Pancreas (tissue), 10 donors: Measurements from ENCODE around the gene ME1. TPM values are rescaled to one million over a fixed set of nuclear protein-coding genes. Genes with fewer than 3 reads are reported as not detected.
A peak's percentile ranks its signal among the peaks of the same experiment; 100 is the strongest.

Experiments
- ATAC-seq, 4 donors: fragments of 200-7000 bp; cut with Tn5 transposase; one replicate each; pipeline versions ENCODE4 v1.8.0 to v1.9.1; 2020; ENCODE audit warnings: mild to moderate bottlenecking in 4 of 4, moderate library complexity in 4 of 4
- DNase-seq, 6 donors: peaks; one replicate each; pipeline ENCODE4 v3.0.0-alpha.2; 2020
- FAIRE-seq: peaks from 2 replicates; lab custom pipeline; 2012; peaks lifted over from hg19 to GRCh38; lab: Jason Lieb, UNC
- H3K27ac ChIP-seq, 4 donors: fragments of 200-600 bp; sonication (generic); 1 replicate in 3 of 4; 2 replicates in 1 of 4; pipeline versions ENCODE4 v1.5.0 to v1.8.0; 2020
- H3K27me3 ChIP-seq, 4 donors: fragments of 200-600 bp; one replicate each; pipeline ENCODE4 v1.8.0; 2021
- H3K36me3 ChIP-seq, 3 donors: fragments of 200-600 bp; sonication (generic) in 1 of 3; one replicate each; pipeline versions ENCODE4 v1.5.0 to v1.8.0; 2020 to 2021
- H3K4me1 ChIP-seq, 3 donors: fragments of 200-600 bp; one replicate each; pipeline ENCODE4 v1.8.0; 2021
- H3K4me3 ChIP-seq, 4 donors: fragments of 200-600 bp; sonication (generic) in 2 of 4; one replicate each; pipeline versions ENCODE4 v1.5.0 to v1.8.0; 2020 to 2021
- H3K9me3 ChIP-seq, 4 donors: fragments of 200-600 bp; one replicate each; pipeline ENCODE4 v1.8.0; 2021
- WGBS, 2 donors: extraction: QIAGEN DNeasy Blood & Tissue Kit; methylation state at CpG; one replicate each; pipeline ENCODE4 v1.1.7; 2013; 5-methylcytosine and 5-hydroxymethylcytosine counted together
- intact Hi-C, 3 donors: fragments of 100-400 bp; cut with DNase I; formaldehyde crosslinking; loops; one replicate each; pipeline versions ENCODE4 v1.11.1 to v1.14.2; 2022
- polyA plus RNA-seq, 2 donors: library from polyadenylated mRNA; stranded (reverse); fragments of 200-250 nt; gene quantifications; one replicate each; pipeline ENCODE4 v1.2.3, GENCODE V29; 2013
- total RNA-seq, 6 donors: library from RNA; stranded (reverse); fragmentation: NEBNext Ultra II Directional in 4 of 6; extraction: Animal tissue kit (Norgen Biotek cat#: 25700) in 4 of 6; gene quantifications; one replicate each; pipeline versions ENCODE4 v1.2.1 to v1.2.4, GENCODE V29; 2021 to 2023
- TF ChIP-seq, protein P1 (sequence below), 4 donors: fragments of 200-600 bp; sonication (generic) in 3 of 4; IDR thresholded peaks; one replicate each; pipeline versions ENCODE4 v1.5.0 to v1.8.0; 2021; ENCODE audit warnings: antibody characterized with exemption in 4 of 4
- donor health status: healthy with polysubstance abuse.
- donor health status: DM: no; HTN: no; CAD: no; lungs with moderate emphysema.
- donor health status: DM: no; HTN: no; CAD: no.
- donor health status: control.
- donor health status: control.
- donor health status: Bipolar disorder and iron deficiency.
- donor health status: DM: yes; HTN: yes; CAD: no.
- donor health status: DM: no; HTN: no; CAD: no.
- donor health status: DM: no; HTN: no; CAD: no.
- donor health status: DM: yes; HTN: yes; CAD: no.

The ME1 gene
- total and polyA plus RNA-seq, 8 donors, result 1.5 to 4.6 (median 3.1) TPM

DNA sequence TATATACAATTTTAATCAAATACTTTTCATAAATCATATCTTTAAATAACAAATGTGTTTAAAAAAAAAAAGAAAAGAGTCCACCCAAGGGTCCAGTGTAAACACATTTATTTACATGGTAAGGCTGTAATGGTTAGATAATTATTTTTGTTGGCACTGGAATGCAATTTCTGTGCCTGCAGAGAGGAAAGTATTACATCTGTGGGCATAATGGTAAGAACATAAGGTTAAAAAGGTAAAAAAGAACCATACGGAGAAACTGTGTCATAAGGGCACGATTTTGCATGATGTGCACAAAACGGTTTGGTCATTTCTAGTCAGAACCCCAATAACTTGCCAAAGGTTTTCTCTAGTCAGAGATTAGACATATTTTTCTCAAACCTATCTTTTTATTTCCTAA is 183.4 kb downstream of the ME1 start:
- Histone ChIP-seq H3K4me3 (no peak overlapping the region), H3K36me3 (no peaks in the 10 kb centered on the region), H3K27me3 (no peaks in the 10 kb centered on the region), H3K9me3 (no peaks in the 10 kb centered on the region), H3K27ac (no peak overlapping the region), H3K4me1 (no peaks in the 10 kb centered on the region)
- DNase-seq, result no peak
- 49 to 70% methylated on average over 3 of the region's 3 CpGs for WGBS, 2 donors
- FAIRE-seq, result no peak
- TF ChIP-seq, protein P1, sequence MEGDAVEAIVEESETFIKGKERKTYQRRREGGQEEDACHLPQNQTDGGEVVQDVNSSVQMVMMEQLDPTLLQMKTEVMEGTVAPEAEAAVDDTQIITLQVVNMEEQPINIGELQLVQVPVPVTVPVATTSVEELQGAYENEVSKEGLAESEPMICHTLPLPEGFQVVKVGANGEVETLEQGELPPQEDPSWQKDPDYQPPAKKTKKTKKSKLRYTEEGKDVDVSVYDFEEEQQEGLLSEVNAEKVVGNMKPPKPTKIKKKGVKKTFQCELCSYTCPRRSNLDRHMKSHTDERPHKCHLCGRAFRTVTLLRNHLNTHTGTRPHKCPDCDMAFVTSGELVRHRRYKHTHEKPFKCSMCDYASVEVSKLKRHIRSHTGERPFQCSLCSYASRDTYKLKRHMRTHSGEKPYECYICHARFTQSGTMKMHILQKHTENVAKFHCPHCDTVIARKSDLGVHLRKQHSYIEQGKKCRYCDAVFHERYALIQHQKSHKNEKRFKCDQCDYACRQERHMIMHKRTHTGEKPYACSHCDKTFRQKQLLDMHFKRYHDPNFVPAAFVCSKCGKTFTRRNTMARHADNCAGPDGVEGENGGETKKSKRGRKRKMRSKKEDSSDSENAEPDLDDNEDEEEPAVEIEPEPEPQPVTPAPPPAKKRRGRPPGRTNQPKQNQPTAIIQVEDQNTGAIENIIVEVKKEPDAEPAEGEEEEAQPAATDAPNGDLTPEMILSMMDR (IDR thresholded peaks at IDR 0.05), result no peak
- no peak for ATAC-seq
- intact Hi-C loops, result no loop called here

DNA sequence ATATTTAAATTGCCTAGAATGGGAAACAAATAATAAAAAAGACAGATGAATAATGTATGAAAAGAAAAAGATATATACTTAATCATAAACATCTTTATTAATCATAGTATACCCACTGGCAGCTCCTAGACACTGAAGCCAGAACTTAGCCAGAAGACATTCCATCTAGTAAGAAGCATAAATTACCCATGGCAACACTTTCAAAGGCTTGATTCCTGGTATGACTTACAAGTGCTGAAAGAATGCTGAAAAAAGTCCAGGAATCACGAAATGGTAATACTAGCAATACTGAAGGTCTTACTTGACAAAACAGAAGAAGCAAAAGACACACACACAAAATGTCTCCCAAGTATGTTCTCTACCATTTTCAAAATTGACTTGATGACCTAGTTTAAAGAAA is 199.7 kb downstream of the ME1 start:
- Histone ChIP-seq H3K9me3 (no peaks in the 10 kb centered on the region), H3K27me3 (no peaks in the 10 kb centered on the region), H3K36me3 (no peaks in the 10 kb centered on the region), H3K27ac (no peak overlapping the region), H3K4me3 (no peak overlapping the region), H3K4me1 (no peaks in the 10 kb centered on the region)
- intact Hi-C loops, result no loop called here
- 77 to 81% methylated on average over 1 of the region's 1 CpG for WGBS, 2 donors
- TF ChIP-seq, protein P1 (IDR thresholded peaks at IDR 0.05), result no peak
- ATAC-seq, result no peak
- no peak for DNase-seq
- FAIRE-seq, result no peak

DNA sequence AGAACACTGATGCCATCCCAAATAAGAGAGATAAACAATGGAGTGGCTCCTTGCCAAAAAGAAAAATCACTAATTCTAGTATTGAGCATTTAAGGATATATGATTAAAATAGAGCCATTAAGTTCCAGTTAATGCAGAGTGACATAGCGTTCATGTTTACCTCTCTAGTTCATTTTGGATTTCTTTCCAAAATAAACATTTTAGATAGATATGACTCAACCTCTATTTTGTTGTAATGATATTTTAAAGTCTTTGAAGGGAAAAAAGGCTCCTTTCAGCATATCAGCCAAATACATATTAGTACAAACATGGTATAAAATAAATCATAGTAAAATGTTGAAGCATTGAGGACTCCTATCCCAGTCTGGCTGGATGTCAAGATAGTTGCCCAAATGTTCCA is 204.3 kb downstream of the ME1 start:
- Histone ChIP-seq H3K27me3 (no peaks in the 10 kb centered on the region), H3K9me3 (no peaks in the 10 kb centered on the region), H3K4me3 (no peak overlapping the region), H3K27ac (no peak overlapping the region), H3K36me3 (no peaks in the 10 kb centered on the region), H3K4me1 (no peaks in the 10 kb centered on the region)
- ATAC-seq (no peak), DNase-seq (no peak), FAIRE-seq (no peak)
- intact Hi-C loops, result loop anchor here in 1 of 3 donors (10.0 kb wide), 1 partner anchor 288 kb away; the partner anchor contains the start of gene PRSS35
- TF ChIP-seq, protein P1 (IDR thresholded peaks at IDR 0.05), result no peak
- WGBS, 2 donors, result 17 to 19% methylated on average over 1 of the region's 1 CpG

GRCh38 chr6:83221889-83222479 is 208.9 kb downstream of the ME1 start:
- intact Hi-C loops, result loop anchor here (5.0 to 10.0 kb wide), 3 partner anchors 290 to 295 kb away; partner anchors contain the start of gene PRSS35 (in 2 of the 3)
- H3K36me3 ChIP-seq, result no peaks in the 10 kb centered on the region
- H3K9me3 ChIP-seq, result no peaks in the 10 kb centered on the region
- H3K4me3 ChIP-seq, result no peak overlapping the region
- DNase-seq (no peak), FAIRE-seq (peak; percentile 63), ATAC-seq (peak in 3 of 4 donors; percentile 52 to 65 (median 52))
- TF ChIP-seq, protein P1 (IDR thresholded peaks at IDR 0.05), result peak in 3 of 4 donors; percentile 36 to 40 (median 39)
- WGBS, 2 donors, result 42 to 56% methylated on average over 3 of the region's 3 CpGs
- H3K4me1 ChIP-seq, result no peaks in the 10 kb centered on the region
- no peak overlapping the region for H3K27ac ChIP-seq
- H3K27me3 ChIP-seq, result no peaks in the 10 kb centered on the region

DNA sequence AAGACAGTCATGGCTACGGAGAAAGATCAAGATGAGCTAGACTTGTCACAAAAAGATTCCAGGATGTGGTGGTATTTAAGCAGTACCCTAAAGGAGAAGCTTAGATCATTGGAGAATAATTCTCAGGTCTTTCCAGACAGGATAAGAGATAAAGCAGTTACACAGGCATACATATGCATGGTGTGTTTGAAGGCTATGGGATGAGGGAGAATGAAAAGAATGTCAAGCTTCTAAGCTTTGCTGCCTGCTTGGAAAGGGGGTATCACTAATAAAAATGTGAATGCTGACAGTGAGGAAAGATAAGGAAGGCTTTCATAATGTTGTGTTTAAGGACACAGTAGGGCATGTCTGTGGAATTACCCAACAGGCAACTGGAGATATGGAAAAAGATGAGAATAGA is 209.6 kb downstream of the ME1 start:
- H3K27me3 ChIP-seq, result no peaks in the 10 kb centered on the region
- no peaks in the 10 kb centered on the region for H3K4me1 ChIP-seq
- WGBS, 2 donors, result 71 to 85% methylated on average over 1 of the region's 1 CpG
- no peak overlapping the region for H3K4me3 ChIP-seq
- intact Hi-C loops, result loop anchor here (5.0 to 10.0 kb wide), 3 partner anchors 291 to 296 kb away; partner anchors contain the start of gene PRSS35 (in 2 of the 3)
- H3K36me3 ChIP-seq, result no peaks in the 10 kb centered on the region
- DNase-seq, result no peak
- TF ChIP-seq, protein P1 (IDR thresholded peaks at IDR 0.05), result no peak
- no peak for ATAC-seq
- H3K27ac ChIP-seq, result no peak overlapping the region
- no peak for FAIRE-seq
- no peaks in the 10 kb centered on the region for H3K9me3 ChIP-seq
